HepG2 (cell line): ENCODE measurements around the gene LMX1B. TPM values are rescaled to one million over a fixed set of nuclear protein-coding genes. Genes with fewer than 3 reads are reported as not detected.

Experiments used
- ATAC-seq: fragments of 200-7000 bp; cut with Tn5 transposase; 3 replicates; pipeline ENCODE4 v1.9.1; 2020; ENCODE audit warnings: mild to moderate bottlenecking, moderate library complexity
- BruUV-seq: library from RNA; stranded (reverse); fragments of 400-500 nt; replicated peaks from 2 replicates; lab custom pipeline; 2021; lab: Mats Ljungman, UMichigan
- CTCF ChIA-PET: fragments of 300-600 bp; formaldehyde crosslinking; extraction: SDS; loops from one replicate; lab custom pipeline; 2021; ENCODE audit warnings: low total read pairs, inconsistent platforms, low intra/inter-chr PET ratio; lab: Yijun Ruan, JAX
- POLR2A ChIA-PET: fragments of 350-600 bp; sonication (Branson Sonifier 250); formaldehyde crosslinking; loops from one replicate; lab custom pipeline; 2020; ENCODE audit warnings: antibody characterized with exemption, inconsistent platforms; lab: Yijun Ruan, JAX
- DNase-seq: peaks from one replicate; pipeline ENCODE4 v3.0.0-alpha.2; 2015; ENCODE audit warnings: low spot score
- FAIRE-seq: peaks from 3 replicates; lab custom pipeline; 2011; peaks lifted over from hg19 to GRCh38; lab: Jason Lieb, UNC
- H2AFZ ChIP-seq: one replicate; pipeline ENCODE4 v1.6.1; 2011; ENCODE audit warnings: low read length, inconsistent platforms
- H3K27ac ChIP-seq: fragments of 300-600 bp; 3 replicates; pipeline ENCODE4 v1.8.0; 2011; ENCODE audit warnings: mixed run types, mild to moderate bottlenecking, mixed read lengths, low read length, inconsistent platforms; ENCODE audit not compliant: insufficient read depth; ENCODE audit errors: extremely low read length
- H3K27me3 ChIP-seq, 2 experiments: fragments of 200-600 bp in 1 of 2; 2 replicates in 1 of 2; 3 replicates in 1 of 2; pipeline versions ENCODE4 v1.6.0 to v1.8.0; 2011; ENCODE audit warnings: low read length in 2 of 2, mild to moderate bottlenecking in 2 of 2, moderate library complexity in 2 of 2, inconsistent platforms in 1 of 2; ENCODE audit not compliant: insufficient read depth in 2 of 2, control insufficient read depth in 1 of 2
- H3K36me3 ChIP-seq, 2 experiments: fragments of 200-600 bp in 1 of 2; replicated peaks in 1 of 2; 2 replicates in 1 of 2; 3 replicates in 1 of 2; pipeline versions ENCODE4 v1.5.1 to v1.8.0; 2011; ENCODE audit warnings: low read length in 2 of 2, inconsistent platforms in 1 of 2; ENCODE audit not compliant: insufficient read depth in 2 of 2, control insufficient read depth in 1 of 2
- H3K4me1 ChIP-seq: 2 replicates; pipeline ENCODE4 v1.5.1; 2012; ENCODE audit warnings: low read length, inconsistent platforms; ENCODE audit not compliant: insufficient read depth
- H3K4me2 ChIP-seq: 2 replicates; pipeline ENCODE4 v1.6.0; 2011; ENCODE audit warnings: low read depth, low read length, inconsistent platforms
- H3K4me3 ChIP-seq, 3 experiments: fragments of 200-600 bp in 1 of 3; sonication (generic), shearing (Covaris generic) in 1 of 3; replicated peaks in 1 of 3; 2 replicates each; pipeline ENCODE4 v1.5.1; 2011 to 2016; ENCODE audit warnings: low read length in 3 of 3, inconsistent platforms in 2 of 3, low read depth in 2 of 3, mild to moderate bottlenecking in 2 of 3, control low read depth in 1 of 3, mixed read lengths in 1 of 3; ENCODE audit not compliant: insufficient read depth in 1 of 3
- H3K79me2 ChIP-seq: one replicate; pipeline ENCODE4 v1.6.1; 2011; ENCODE audit warnings: low read length, inconsistent platforms; ENCODE audit not compliant: insufficient read depth
- H3K9ac ChIP-seq: 2 replicates; pipeline ENCODE4 v1.6.0; 2011; ENCODE audit warnings: mild to moderate bottlenecking, low read depth, low read length, inconsistent platforms; ENCODE audit not compliant: insufficient read depth
- H3K9me3 ChIP-seq: 2 replicates; pipeline ENCODE4 v1.5.1; 2012; ENCODE audit warnings: mild to moderate bottlenecking, low read length
- H4K20me1 ChIP-seq: 2 replicates; pipeline ENCODE4 v1.6.0; 2011; ENCODE audit warnings: inconsistent platforms, mild to moderate bottlenecking, low read length, moderate library complexity; ENCODE audit not compliant: insufficient read depth
- CENPX ChIP-seq: sonication (generic); formaldehyde crosslinking; IDR thresholded peaks from 2 replicates; pipeline ENCODE4 v1.9.0; 2021; ENCODE audit warnings: mild to moderate bottlenecking, missing genetic modification reagents, moderate library complexity
- FOXA1 ChIP-seq, 2 experiments: fragments of 450-650 bp in 1 of 2; sonication (generic) in 1 of 2; formaldehyde crosslinking in 1 of 2; IDR thresholded peaks; 2 replicates each; pipeline versions ENCODE4 v1.4.0 to v1.6.1; 2016 to 2020; ENCODE audit warnings: missing genetic modification reagents in 1 of 2
- HMG20A ChIP-seq: IDR thresholded peaks from 2 replicates; pipeline ENCODE4 v1.6.1; 2016; ENCODE audit warnings: borderline replicate concordance
- JUND ChIP-seq: sonication (generic); formaldehyde crosslinking; IDR thresholded peaks from 2 replicates; pipeline ENCODE4 v1.8.0; 2022; ENCODE audit warnings: mild to moderate bottlenecking, missing genetic modification reagents
- KAT2B ChIP-seq: fragments of 150-350 bp; IDR thresholded peaks from 2 replicates; pipeline ENCODE4 v1.6.1; 2014; ENCODE audit warnings: low read depth, low read length, borderline replicate concordance
- KLF15 ChIP-seq: sonication (generic); formaldehyde crosslinking; IDR thresholded peaks from 2 replicates; pipeline ENCODE4 v1.8.1; 2023; ENCODE audit warnings: borderline replicate concordance, mild to moderate bottlenecking, inconsistent platforms, missing genetic modification reagents, mixed read lengths
- KLF16 ChIP-seq, 2 experiments: sonication (generic) in 1 of 2; formaldehyde crosslinking in 1 of 2; IDR thresholded peaks; 2 replicates each; pipeline versions ENCODE4 v1.6.1 to v1.8.0; 2016 to 2023; ENCODE audit warnings: missing genetic modification reagents in 2 of 2, missing compliant biosample characterization in 1 of 2
- MED1 ChIP-seq: sonication (generic); formaldehyde crosslinking; IDR thresholded peaks from 2 replicates; pipeline ENCODE4 v1.4.0; 2020; ENCODE audit warnings: missing genetic modification reagents
- NFIC ChIP-seq: IDR thresholded peaks from 2 replicates; pipeline ENCODE4 v1.6.1; 2012; ENCODE audit warnings: mild to moderate bottlenecking, low read length, inconsistent platforms
- PREB ChIP-seq: sonication (generic); formaldehyde crosslinking; IDR thresholded peaks from 2 replicates; pipeline ENCODE4 v1.4.0; 2020; ENCODE audit warnings: missing genetic modification reagents
- TBL1XR1 ChIP-seq: fragments of 150-350 bp; IDR thresholded peaks from 2 replicates; pipeline ENCODE4 v1.6.1; 2014; ENCODE audit warnings: borderline replicate concordance, low read length; ENCODE audit not compliant: partially characterized antibody
- XBP1 ChIP-seq: sonication (generic); formaldehyde crosslinking; IDR thresholded peaks from 2 replicates; pipeline ENCODE4 v1.5.0; 2020; ENCODE audit warnings: missing genetic modification reagents
- ZFP36L2 ChIP-seq: sonication (generic); formaldehyde crosslinking; IDR thresholded peaks from 2 replicates; pipeline ENCODE4 v1.4.0; 2020; ENCODE audit warnings: missing genetic modification reagents
- ZFP90 ChIP-seq: sonication (generic); formaldehyde crosslinking; IDR thresholded peaks from 2 replicates; pipeline ENCODE4 v1.8.0; 2022; ENCODE audit warnings: missing genetic modification reagents, mild to moderate bottlenecking, inconsistent platforms, borderline replicate concordance
- ZNF589 ChIP-seq: sonication (generic); formaldehyde crosslinking; conservative IDR thresholded peaks from 2 replicates; pipeline ENCODE4 v1.8.0; 2022; ENCODE audit warnings: mild to moderate bottlenecking, moderate library complexity, missing genetic modification reagents
- ZNF841 ChIP-seq: sonication (generic); formaldehyde crosslinking; IDR thresholded peaks from 2 replicates; pipeline ENCODE4 v1.8.1; 2023; ENCODE audit warnings: missing genetic modification reagents, borderline replicate concordance
- ZNF879 ChIP-seq: sonication (generic); formaldehyde crosslinking; IDR thresholded peaks from 2 replicates; pipeline ENCODE4 v1.8.1; 2023; ENCODE audit warnings: missing genetic modification reagents
- WGBS: methylation state at CpG from one replicate; pipeline ENCODE4 v1.1.6; 2017; ENCODE audit warnings: low lambda C conversion rate; 5-methylcytosine and 5-hydroxymethylcytosine counted together
- in situ Hi-C: cut with HindIII; loops from 2 replicates; pipeline ENCODE4 v1.10.0; 2017; ENCODE audit warnings: low pct_unique_long_range_greater_than_20kb; ENCODE audit not compliant: extremely low pct_ligation_motif_present
- intact Hi-C: fragments of 100-400 bp; cut with micrococcal nuclease; formaldehyde crosslinking; loops from one replicate; pipeline ENCODE4 v1.10.0; 2022; ENCODE audit not compliant: unreplicated experiment
- polyA plus RNA-seq, 8 experiments: library from polyadenylated mRNA; depleted of rRNA in 3 of 8; stranded (reverse) in 7 of 8; unstranded in 1 of 8; fragments of >200 nt; fragmentation: Illumina TruSeq in 4 of 8; extraction: Trizol in 4 of 8; gene quantifications; 2 replicates each; pipeline versions ENCODE4 v1.2.1 to v1.2.3, GENCODE V29; 2011 to 2016; ENCODE audit warnings: low read depth in 4 of 8, missing spikeins in 1 of 8, mixed read lengths in 1 of 8; ENCODE audit not compliant: insufficient read depth in 1 of 8
- total RNA-seq, 5 experiments: library from RNA; depleted of rRNA; stranded (reverse); fragments of >200 nt; fragmentation: Illumina TruSeq; extraction: Trizol; gene quantifications; 2 replicates each; pipeline ENCODE4 v1.2.3, GENCODE V29; 2016; ENCODE audit warnings: low read depth in 1 of 5

The LMX1B gene
- total and polyA plus RNA-seq, 2 of the 13 experiments (the other 11 are each of a cell fraction or from before 2014, with no cell fraction given): not detected

- FAIRE-seq: no peak
These were observed 94.5 kb downstream of the LMX1B start for GRCh38 chr9:126708178-126708577.

GRCh38 chr9:126709241-126709640 is 95.5 kb downstream of the LMX1B start:
- 23% methylated on average over 3 of the region's 3 CpGs for WGBS
- ATAC-seq: no peak
- H3K4me2 ChIP-seq: no peak overlapping the region
- no peaks in the 10 kb centered on the region for H3K9me3 ChIP-seq
- H3K79me2 ChIP-seq: no peaks in the 10 kb centered on the region
- no peak for FAIRE-seq
- in situ Hi-C loops (loop anchor here (5.0 kb wide), 1 partner anchor 73 kb away; no protein-coding TSS in a partner anchor), intact Hi-C loops (no loop called here)
- H3K36me3 ChIP-seq: no peaks in the 10 kb centered on the region
- no TSS peak for BruUV-seq
- H4K20me1 ChIP-seq: no peaks in the 10 kb centered on the region
- no peak for TF ChIP-seq CENPX (CRISPR knock-in tag)
- no peak for TF ChIP-seq MED1 (CRISPR knock-in tag)
- no peak for TF ChIP-seq XBP1
- TF ChIP-seq ZFP36L2 (CRISPR knock-in tag): no peak
- TF ChIP-seq KAT2B: no peak
- TF ChIP-seq NFIC: no peak
- no peak for TF ChIP-seq ZNF879 (CRISPR knock-in tag)
- TF ChIP-seq FOXA1 (IDR thresholded peaks at IDR 0.05): no peak
- no peak for TF ChIP-seq FOXA1 (CRISPR knock-in tag; IDR thresholded peaks at IDR 0.05)
- H2AFZ ChIP-seq: no peak overlapping the region
- no peak overlapping the region for H3K27ac ChIP-seq
- ChIA-PET CTCF (no interaction called here), POLR2A (no interaction called here)
- H3K9ac ChIP-seq: no peak overlapping the region
- peaks cover 5% of the 10 kb centered on the region for H3K4me1 ChIP-seq
- DNase-seq: no peak
- no peak overlapping the region for H3K4me3 ChIP-seq
- H3K27me3 ChIP-seq: peaks cover 4 to 19% of the 10 kb centered on the region in 2 experiments; a peak in 3 of 5 replicates

More at GRCh38 chr9:126708178-126708577, 94.5 kb downstream of the LMX1B start:
- CTCF ChIA-PET: no interaction called here
- Histone ChIP-seq H3K9ac (no peak overlapping the region), H3K36me3 (no peaks in the 10 kb centered on the region), H3K4me3 (no peak overlapping the region), H3K4me2 (no peak overlapping the region), H4K20me1 (no peaks in the 10 kb centered on the region), H3K9me3 (no peaks in the 10 kb centered on the region), H3K79me2 (no peaks in the 10 kb centered on the region), H3K27ac (no peak overlapping the region), H2AFZ (no peak overlapping the region), H3K27me3 (peaks cover 7 to 28% of the 10 kb centered on the region in 2 experiments; a peak in 4 of 5 replicates), H3K4me1 (peaks cover 5% of the 10 kb centered on the region)
- TF ChIP-seq HMG20A (no peak), PREB (CRISPR knock-in tag) (no peak), ZNF841 (CRISPR knock-in tag) (no peak), KLF15 (CRISPR knock-in tag) (no peak), JUND (no peak), ZFP90 (CRISPR knock-in tag) (no peak), KLF16 (CRISPR knock-in tag; IDR thresholded peaks at IDR 0.05) (no peak), ZNF589 (no peak), TBL1XR1 (no peak)
- intact Hi-C loops (no loop called here), in situ Hi-C loops (loop anchor here (5.0 kb wide), 1 partner anchor 74 kb away; no protein-coding TSS in a partner anchor)
- POLR2A ChIA-PET: no interaction called here
- no TSS peak for BruUV-seq
- ATAC-seq (no peak), DNase-seq (no peak)
- 21% methylated on average over 4 of the region's 4 CpGs for WGBS
